Tibial nerve (tissue), 3 donors: ENCODE measurements around the gene WWTR1.

Experiments used
- POLR2A ChIP-seq, 2 donors: fragments of 450-650 bp; IDR thresholded peaks; one replicate each; pipeline ENCODE4 v1.6.1; 2017; ENCODE audit warnings: antibody characterized with exemption in 2 of 2, mild to moderate bottlenecking in 2 of 2, moderate library complexity in 2 of 2
- TF ChIP-seq, protein P1 (sequence below), 5 experiments: fragments of 200-600 bp in 3 of 5; fragments of 450-650 bp in 2 of 5; sonication (generic) in 3 of 5; IDR thresholded peaks; one replicate each; pipeline ENCODE4 v1.5.1; 2016 to 2019; ENCODE audit warnings: antibody characterized with exemption in 5 of 5, mild to moderate bottlenecking in 3 of 5, moderate library complexity in 2 of 5

GRCh38 chr3:149585401-149585726, 72.5 kb downstream of the WWTR1 start:
- TF ChIP-seq, protein P1, sequence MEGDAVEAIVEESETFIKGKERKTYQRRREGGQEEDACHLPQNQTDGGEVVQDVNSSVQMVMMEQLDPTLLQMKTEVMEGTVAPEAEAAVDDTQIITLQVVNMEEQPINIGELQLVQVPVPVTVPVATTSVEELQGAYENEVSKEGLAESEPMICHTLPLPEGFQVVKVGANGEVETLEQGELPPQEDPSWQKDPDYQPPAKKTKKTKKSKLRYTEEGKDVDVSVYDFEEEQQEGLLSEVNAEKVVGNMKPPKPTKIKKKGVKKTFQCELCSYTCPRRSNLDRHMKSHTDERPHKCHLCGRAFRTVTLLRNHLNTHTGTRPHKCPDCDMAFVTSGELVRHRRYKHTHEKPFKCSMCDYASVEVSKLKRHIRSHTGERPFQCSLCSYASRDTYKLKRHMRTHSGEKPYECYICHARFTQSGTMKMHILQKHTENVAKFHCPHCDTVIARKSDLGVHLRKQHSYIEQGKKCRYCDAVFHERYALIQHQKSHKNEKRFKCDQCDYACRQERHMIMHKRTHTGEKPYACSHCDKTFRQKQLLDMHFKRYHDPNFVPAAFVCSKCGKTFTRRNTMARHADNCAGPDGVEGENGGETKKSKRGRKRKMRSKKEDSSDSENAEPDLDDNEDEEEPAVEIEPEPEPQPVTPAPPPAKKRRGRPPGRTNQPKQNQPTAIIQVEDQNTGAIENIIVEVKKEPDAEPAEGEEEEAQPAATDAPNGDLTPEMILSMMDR (IDR thresholded peaks at IDR 0.05) = no peak
- no peak for TF ChIP-seq POLR2A (IDR thresholded peaks at IDR 0.05)
